ENCODE data around the gene DPYD. TPM values are rescaled to one million over a fixed set of nuclear protein-coding genes. Genes with fewer than 3 reads are reported as not detected.

DPYD gene
- total RNA-seq, 2 experiments from 2014 or later, result 34.4 to 35.9 TPM

GRCh38 chr1:97190326-97190725 lies 730.5 kb downstream of the DPYD start:
- intact Hi-C loops (cut with DNase I, micrococcal nuclease), result no loop called here
- no peak overlapping the region for H3K4me3 ChIP-seq (ENCODE audit: low read length)
- ATAC-seq (ENCODE audit: poor library complexity), result no peak
- peaks cover 11% of the 10 kb centered on the region for H3K36me3 ChIP-seq (ENCODE audit: insufficient read depth, low read length)
- no peak for DNase-seq
- Mint-ChIP-seq H3K36me3 (ENCODE audit: low read depth) (peaks cover 65% of the 10 kb centered on the region), H3K4me1 (ENCODE audit: low read depth) (no peaks in the 10 kb centered on the region), H3K9me3 (no peaks in the 10 kb centered on the region), H3K27ac (no peak overlapping the region), H3K4me3 (no peak overlapping the region), H3K27me3 (no peaks in the 10 kb centered on the region)
- H3K4me1 ChIP-seq (ENCODE audit: insufficient read depth, low read length), result no peaks in the 10 kb centered on the region
- ChIA-PET CTCF (no interaction called here), POLR2A (no interaction called here)
- no peak overlapping the region for H3K27ac ChIP-seq (ENCODE audit: low read depth in 1 of 2, low read length in 2 of 2)
- no peaks in the 10 kb centered on the region for H3K9me3 ChIP-seq (ENCODE audit: control insufficient read depth in 1 of 2, insufficient read depth in 1 of 2, low read length in 2 of 2)
- TF ChIP-seq, protein P1, sequence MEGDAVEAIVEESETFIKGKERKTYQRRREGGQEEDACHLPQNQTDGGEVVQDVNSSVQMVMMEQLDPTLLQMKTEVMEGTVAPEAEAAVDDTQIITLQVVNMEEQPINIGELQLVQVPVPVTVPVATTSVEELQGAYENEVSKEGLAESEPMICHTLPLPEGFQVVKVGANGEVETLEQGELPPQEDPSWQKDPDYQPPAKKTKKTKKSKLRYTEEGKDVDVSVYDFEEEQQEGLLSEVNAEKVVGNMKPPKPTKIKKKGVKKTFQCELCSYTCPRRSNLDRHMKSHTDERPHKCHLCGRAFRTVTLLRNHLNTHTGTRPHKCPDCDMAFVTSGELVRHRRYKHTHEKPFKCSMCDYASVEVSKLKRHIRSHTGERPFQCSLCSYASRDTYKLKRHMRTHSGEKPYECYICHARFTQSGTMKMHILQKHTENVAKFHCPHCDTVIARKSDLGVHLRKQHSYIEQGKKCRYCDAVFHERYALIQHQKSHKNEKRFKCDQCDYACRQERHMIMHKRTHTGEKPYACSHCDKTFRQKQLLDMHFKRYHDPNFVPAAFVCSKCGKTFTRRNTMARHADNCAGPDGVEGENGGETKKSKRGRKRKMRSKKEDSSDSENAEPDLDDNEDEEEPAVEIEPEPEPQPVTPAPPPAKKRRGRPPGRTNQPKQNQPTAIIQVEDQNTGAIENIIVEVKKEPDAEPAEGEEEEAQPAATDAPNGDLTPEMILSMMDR (IDR thresholded peaks at IDR 0.05), result no peak
- no peaks in the 10 kb centered on the region for H3K27me3 ChIP-seq (ENCODE audit: control insufficient read depth in 1 of 2, insufficient read depth in 2 of 2, low read length in 2 of 2)

GRCh38 chr1:97186381-97186780 lies 734.5 kb downstream of the DPYD start:
- DNase-seq (peak in 3 of 14 experiments; percentile 7 to 15 (median 14)), ATAC-seq (ENCODE audit: poor library complexity) (no peak)
- intact Hi-C loops (cut with DNase I, micrococcal nuclease), result loop anchor here (5.0 to 10.0 kb wide), 2 partner anchors 866 to 868 kb away; no protein-coding TSS in a partner anchor
- Mint-ChIP-seq H3K4me1 (ENCODE audit: low read depth) (no peaks in the 10 kb centered on the region), H3K27me3 (no peaks in the 10 kb centered on the region), H3K9me3 (no peaks in the 10 kb centered on the region), H3K4me3 (no peak overlapping the region), H3K27ac (no peak overlapping the region), H3K36me3 (ENCODE audit: low read depth) (peaks cover 51% of the 10 kb centered on the region)
- ChIA-PET POLR2A (no interaction called here), CTCF (no interaction called here)
- no peak overlapping the region for H3K4me3 ChIP-seq (ENCODE audit: low read length)
- TF ChIP-seq, protein P1 (IDR thresholded peaks at IDR 0.05), result no peak
- no peaks in the 10 kb centered on the region for H3K9me3 ChIP-seq (ENCODE audit: control insufficient read depth in 1 of 2, insufficient read depth in 1 of 2, low read length in 2 of 2)
- H3K27me3 ChIP-seq (ENCODE audit: control insufficient read depth in 1 of 2, insufficient read depth in 2 of 2, low read length in 2 of 2), result no peaks in the 10 kb centered on the region
- no peaks in the 10 kb centered on the region for H3K4me1 ChIP-seq (ENCODE audit: insufficient read depth, low read length)
- H3K27ac ChIP-seq (ENCODE audit: low read depth in 1 of 2, low read length in 2 of 2), result no peak overlapping the region
- peaks cover 4% of the 10 kb centered on the region for H3K36me3 ChIP-seq (ENCODE audit: insufficient read depth, low read length)

GRCh38 chr1:97174039-97174704 lies 746.7 kb downstream of the DPYD start:
- no peaks in the 10 kb centered on the region for H3K9me3 ChIP-seq (ENCODE audit: control insufficient read depth in 1 of 2, insufficient read depth in 1 of 2, low read length in 2 of 2)
- H3K36me3 ChIP-seq (ENCODE audit: insufficient read depth, low read length), result no peaks in the 10 kb centered on the region
- Mint-ChIP-seq H3K4me1 (ENCODE audit: low read depth) (no peaks in the 10 kb centered on the region), H3K4me3 (no peak overlapping the region), H3K27me3 (no peaks in the 10 kb centered on the region), H3K27ac (no peak overlapping the region), H3K36me3 (ENCODE audit: low read depth) (peaks cover 29% of the 10 kb centered on the region), H3K9me3 (no peaks in the 10 kb centered on the region)
- CTCF ChIA-PET, result no interaction called here
- POLR2A ChIA-PET, result no interaction called here
- H3K27me3 ChIP-seq (ENCODE audit: control insufficient read depth in 1 of 2, insufficient read depth in 2 of 2, low read length in 2 of 2), result no peaks in the 10 kb centered on the region
- H3K4me1 ChIP-seq (ENCODE audit: insufficient read depth, low read length), result no peaks in the 10 kb centered on the region
- H3K4me3 ChIP-seq (ENCODE audit: low read length), result no peak overlapping the region
- TF ChIP-seq, protein P1 (IDR thresholded peaks at IDR 0.05), result no peak
- no peak for ATAC-seq (ENCODE audit: poor library complexity)
- intact Hi-C loops (cut with DNase I, micrococcal nuclease), result no loop called here
- H3K27ac ChIP-seq (ENCODE audit: low read depth in 1 of 2, low read length in 2 of 2), result no peak overlapping the region
- no peak for DNase-seq

Measured in CD4-positive, alpha-beta T cell (primary cell).